IMR-90 (cell line): ENCODE results near the gene ST6GALNAC2. TPM values are rescaled to one million over a fixed set of nuclear protein-coding genes. Genes with fewer than 3 reads are reported as not detected.

Experiments
- ATAC-seq: fragments of 200-7000 bp; cut with Tn5 transposase; 2 replicates; pipeline ENCODE4 v1.9.1; 2020; ENCODE audit warnings: low read depth, mild to moderate bottlenecking, moderate library complexity
- BruUV-seq: library from RNA; stranded (reverse); fragments of 400-500 nt; replicated peaks from 2 replicates; lab custom pipeline; 2021; lab: Mats Ljungman, UMichigan
- CTCF ChIA-PET: fragments of 300-600 bp; formaldehyde crosslinking; extraction: SDS; loops from one replicate; lab custom pipeline; 2021; ENCODE audit warnings: antibody characterized with exemption; lab: Yijun Ruan, JAX
- POLR2A ChIA-PET: fragments of 300-600 bp; sonication (Branson Sonifier 250); formaldehyde crosslinking; loops from one replicate; lab custom pipeline; 2022; ENCODE audit warnings: antibody characterized with exemption; ENCODE audit not compliant: unreplicated experiment; lab: Charles Lee
- DNase-seq: peaks from one replicate; pipeline ENCODE4 v3.0.0; 2013
- H2AFZ ChIP-seq: replicated peaks from 2 replicates; pipeline ENCODE3; 2013; ENCODE audit warnings: low read length, mild to moderate bottlenecking; ENCODE audit not compliant: poor library complexity
- H2AK5ac ChIP-seq: 2 replicates; pipeline ENCODE4 v1.6.1; 2013; ENCODE audit warnings: low read depth, low read length, inconsistent platforms
- H2AK9ac ChIP-seq: replicated peaks from 2 replicates; pipeline ENCODE3; 2013; ENCODE audit warnings: mild to moderate bottlenecking, low read depth, low read length, moderate library complexity; ENCODE audit not compliant: poor library complexity
- H2BK120ac ChIP-seq: 2 replicates; pipeline ENCODE4 v1.6.1; 2013; ENCODE audit warnings: low read depth, low read length, inconsistent platforms
- H2BK15ac ChIP-seq: 3 replicates; pipeline ENCODE4 v1.6.1; 2013; ENCODE audit warnings: low read depth, low read length, inconsistent platforms
- H2BK20ac ChIP-seq: 2 replicates; pipeline ENCODE4 v1.6.1; 2013; ENCODE audit warnings: low read depth, mild to moderate bottlenecking, inconsistent platforms, low read length, moderate library complexity
- H2BK5ac ChIP-seq: 2 replicates; pipeline ENCODE4 v1.6.1; 2013; ENCODE audit warnings: mild to moderate bottlenecking, low read depth, low read length, inconsistent platforms; ENCODE audit not compliant: poor library complexity, severe bottlenecking
- H3K14ac ChIP-seq: replicated peaks from 2 replicates; pipeline ENCODE4 v1.6.1; 2013; ENCODE audit warnings: low read depth, low read length, inconsistent platforms
- H3K18ac ChIP-seq: 2 replicates; pipeline ENCODE4 v1.6.1; 2013; ENCODE audit warnings: low read depth, low read length, control low read depth
- H3K23ac ChIP-seq: 2 replicates; pipeline ENCODE4 v1.6.1; 2013; ENCODE audit warnings: low read depth, low read length, inconsistent platforms
- H3K27ac ChIP-seq: 2 replicates; pipeline ENCODE4 v1.5.1; 2013; ENCODE audit warnings: mild to moderate bottlenecking, control low read depth, low read length; ENCODE audit not compliant: insufficient read depth
- H3K27me3 ChIP-seq: 2 replicates; pipeline ENCODE4 v1.6.1; 2013; ENCODE audit warnings: low read length; ENCODE audit not compliant: control insufficient read depth, insufficient read depth
- H3K36me3 ChIP-seq: 2 replicates; pipeline ENCODE4 v1.6.1; 2013; ENCODE audit warnings: low read length, mixed read lengths; ENCODE audit not compliant: control insufficient read depth, insufficient read depth
- H3K4ac ChIP-seq: 2 replicates; pipeline ENCODE4 v1.6.1; 2013; ENCODE audit warnings: low read depth, low read length, inconsistent platforms
- H3K4me1 ChIP-seq: 2 replicates; pipeline ENCODE4 v1.6.1; 2013; ENCODE audit warnings: low read length, mixed read lengths; ENCODE audit not compliant: control insufficient read depth, insufficient read depth
- H3K4me2 ChIP-seq: 2 replicates; pipeline ENCODE4 v1.6.1; 2013; ENCODE audit warnings: low read depth, mild to moderate bottlenecking, control low read depth, low read length, moderate library complexity
- H3K4me3 ChIP-seq: 2 replicates; pipeline ENCODE4 v1.5.1; 2013; ENCODE audit warnings: low read depth, mild to moderate bottlenecking, control low read depth, low read length, moderate library complexity; ENCODE audit not compliant: insufficient read depth
- H3K56ac ChIP-seq: 2 replicates; pipeline ENCODE4 v1.6.1; 2013; ENCODE audit warnings: low read length, inconsistent platforms; ENCODE audit not compliant: insufficient read depth; ENCODE audit errors: extremely low read depth
- H3K79me1 ChIP-seq, 2 experiments: 2 replicates each; pipeline ENCODE4 v1.6.1; 2013; ENCODE audit warnings: low read length in 2 of 2, inconsistent platforms in 1 of 2, low read depth in 1 of 2
- H3K9ac ChIP-seq: 2 replicates; pipeline ENCODE4 v1.6.1; 2013; ENCODE audit warnings: low read depth, low read length, control low read depth
- H3K9me1 ChIP-seq: 2 replicates; pipeline ENCODE4 v1.6.1; 2013; ENCODE audit warnings: low read length, inconsistent platforms; ENCODE audit not compliant: insufficient read depth
- H3K9me3 ChIP-seq: 2 replicates; pipeline ENCODE4 v1.6.1; 2013; ENCODE audit warnings: low read length; ENCODE audit not compliant: control insufficient read depth, insufficient read depth
- H4K20me1 ChIP-seq: 2 replicates; pipeline ENCODE4 v1.6.1; 2013; ENCODE audit warnings: low read length, inconsistent platforms; ENCODE audit not compliant: insufficient read depth
- H4K5ac ChIP-seq: 2 replicates; pipeline ENCODE4 v1.6.1; 2013; ENCODE audit warnings: mild to moderate bottlenecking, low read depth, low read length, control low read depth
- H4K8ac ChIP-seq, 2 experiments: 2 replicates each; pipeline ENCODE4 v1.6.1; 2013; ENCODE audit warnings: low read depth in 2 of 2, low read length in 2 of 2, control low read depth in 1 of 2, inconsistent platforms in 1 of 2
- H4K91ac ChIP-seq: 2 replicates; pipeline ENCODE4 v1.6.1; 2013; ENCODE audit warnings: low read depth, low read length, inconsistent platforms; ENCODE audit not compliant: insufficient read depth
- BHLHE40 ChIP-seq: fragments of 150-350 bp; IDR thresholded peaks from 2 replicates; pipeline ENCODE4 v1.6.1; 2016; ENCODE audit warnings: mild to moderate bottlenecking, low read depth, low read length
- CEBPB ChIP-seq: IDR thresholded peaks from 2 replicates; pipeline ENCODE4 v1.6.1; 2012; ENCODE audit warnings: low read depth, low read length, improper control_type of control experiment
- CHD1 ChIP-seq: IDR thresholded peaks from 2 replicates; pipeline ENCODE4 v1.6.1; 2012; ENCODE audit warnings: low read depth, low read length, improper control_type of control experiment
- ELK1 ChIP-seq: fragments of 150-350 bp; IDR thresholded peaks from 2 replicates; pipeline ENCODE4 v1.6.1; 2016; ENCODE audit warnings: low read depth, mild to moderate bottlenecking, low read length, moderate library complexity, borderline replicate concordance
- FOS ChIP-seq: fragments of 150-350 bp; IDR thresholded peaks from 2 replicates; pipeline ENCODE4 v1.6.1; 2016; ENCODE audit warnings: low read depth, low read length
- MAFK ChIP-seq: IDR thresholded peaks from 2 replicates; pipeline ENCODE4 v1.6.1; 2012; ENCODE audit warnings: low read depth, low read length, improper control_type of control experiment
- MAZ ChIP-seq: IDR thresholded peaks from 2 replicates; pipeline ENCODE4 v1.6.1; 2012; ENCODE audit warnings: low read depth, mild to moderate bottlenecking, low read length, improper control_type of control experiment, moderate library complexity, borderline replicate concordance
- MXI1 ChIP-seq: IDR thresholded peaks from 2 replicates; pipeline ENCODE4 v1.6.1; 2012; ENCODE audit warnings: low read depth, mild to moderate bottlenecking, low read length, moderate library complexity, borderline replicate concordance
- NFE2L2 ChIP-seq: fragments of 150-350 bp; IDR thresholded peaks from 2 replicates; pipeline ENCODE4 v1.6.1; 2016; ENCODE audit warnings: low read depth, mild to moderate bottlenecking, low read length
- RAD21 ChIP-seq: IDR thresholded peaks from 2 replicates; pipeline ENCODE4 v1.6.1; 2012; ENCODE audit warnings: low read length, improper control_type of control experiment
- RCOR1 ChIP-seq: IDR thresholded peaks from 2 replicates; pipeline ENCODE4 v1.6.1; 2012; ENCODE audit warnings: mild to moderate bottlenecking, low read length, improper control_type of control experiment; ENCODE audit not compliant: insufficient replicate concordance
- RFX5 ChIP-seq: IDR thresholded peaks from 2 replicates; pipeline ENCODE4 v1.8.0; 2012; ENCODE audit warnings: low read depth, mild to moderate bottlenecking, low read length, moderate library complexity
- SMC3 ChIP-seq: fragments of 150-350 bp; IDR thresholded peaks from 2 replicates; pipeline ENCODE4 v1.6.1; 2016; ENCODE audit warnings: low read depth, mild to moderate bottlenecking, antibody characterized with exemption, low read length, moderate library complexity
- USF2 ChIP-seq: fragments of 150-350 bp; IDR thresholded peaks from 2 replicates; pipeline ENCODE4 v1.6.1; 2017; ENCODE audit warnings: mild to moderate bottlenecking, antibody characterized with exemption, low read length, low read depth
- WGBS, 2 experiments: methylation state at CpG; one replicate each; pipeline versions ENCODE4 v1.1.5 to v1.1.7; 2013; ENCODE audit warnings: missing lambda C conversion rate in 2 of 2; ENCODE audit not compliant: insufficient read length in 1 of 2; ENCODE audit errors: extremely low coverage in 2 of 2; 5-methylcytosine and 5-hydroxymethylcytosine counted together
- dilution Hi-C: fragments of 300-500 bp; cut with HindIII; formaldehyde crosslinking; loops from one replicate; pipeline ENCODE4 v1.14.3; 2018; ENCODE audit warnings: low sequenced_read_pairs; ENCODE audit not compliant: unreplicated experiment
- in situ Hi-C: fragments of 300-500 bp; cut with MboI; formaldehyde crosslinking; loops from 3 replicates; pipeline ENCODE4 v1.14.3; 2019; ENCODE audit warnings: low sequenced_read_pairs, inconsistent platforms, mixed read lengths
- intact Hi-C: fragments of 100-400 bp; cut with micrococcal nuclease; formaldehyde crosslinking; loops from 2 replicates; pipeline ENCODE4 v1.10.0; 2022
- polyA plus RNA-seq, 3 experiments: library from polyadenylated mRNA; depleted of rRNA; stranded (reverse); fragments of >200 nt; gene quantifications; 2 replicates each; pipeline ENCODE4 v1.2.3, GENCODE V29; 2012; ENCODE audit warnings: low replicate concordance in 1 of 3
- total RNA-seq: library from RNA; depleted of rRNA; stranded (reverse); fragments of >200 nt; gene quantifications from 2 replicates; pipeline ENCODE4 v1.2.3, GENCODE V29; 2012

ST6GALNAC2 gene
- total and polyA plus RNA-seq, 2 of the 4 experiments (the other 2 are of a cell fraction) = 0.10 TPM; not detected in 1

- TF ChIP-seq MAFK = no peak
Observed at GRCh38 chr17:76586741-76587487, 1.3 kb upstream of the ST6GALNAC2 start (continued).

- H3K9ac ChIP-seq = peak overlapping the region; percentile 37
- POLR2A ChIA-PET = no interaction called here
- TF ChIP-seq USF2 (no peak), FOS (no peak), RCOR1 (no peak), CEBPB (no peak), BHLHE40 (no peak), RAD21 (no peak), CHD1 (no peak), MAFK (no peak), MAZ (no peak), SMC3 (no peak), ELK1 (no peak), MXI1 (no peak), RFX5 (no peak), NFE2L2 (no peak)
Observed at GRCh38 chr17:76585033-76585648, 519 bp downstream of the ST6GALNAC2 start.

More at GRCh38 chr17:76585033-76585648, 519 bp downstream of the ST6GALNAC2 start:
- no peak overlapping the region for H2BK120ac ChIP-seq
- H2AFZ ChIP-seq = peak overlapping the region; percentile 86
- no peaks in the 10 kb centered on the region for H3K36me3 ChIP-seq
- H4K8ac ChIP-seq = no peak overlapping the region
- H2AK5ac ChIP-seq = no peak overlapping the region
- H3K79me1 ChIP-seq = no peaks in the 10 kb centered on the region
- H3K4me2 ChIP-seq = peak overlapping the region; percentile 85
- dilution Hi-C loops = no loop called here
- H2BK20ac ChIP-seq = no peak overlapping the region
- H3K9me3 ChIP-seq = 0 out of 2 replicates have a peak, but pooled peaks cover 2% of the 10 kb centered on the region
- H3K18ac ChIP-seq = no peak overlapping the region
- H4K20me1 ChIP-seq = no peaks in the 10 kb centered on the region
- H4K5ac ChIP-seq = no peak overlapping the region
- H3K27ac ChIP-seq = no peak overlapping the region; the same call in 1 of the 2 replicates
- no peak overlapping the region for H3K56ac ChIP-seq
- no TSS peak for BruUV-seq
- peak overlapping the region; percentile 47 for H3K4me3 ChIP-seq
- H3K23ac ChIP-seq = no peak overlapping the region; the same call in 1 of the 2 replicates
- intact Hi-C loops = no loop called here
- CTCF ChIA-PET = no interaction called here
- H3K4ac ChIP-seq = no peak overlapping the region
- H2BK5ac ChIP-seq = no peak overlapping the region
- H3K27me3 ChIP-seq = peaks cover 31% of the 10 kb centered on the region
- DNase-seq (no peak), ATAC-seq (peak; percentile 38; the same call in 1 of the 2 replicates)
- H2BK15ac ChIP-seq = no peak overlapping the region
- H3K4me1 ChIP-seq = peaks cover 2% of the 10 kb centered on the region; the same call in 1 of the 2 replicates
- no peak overlapping the region for H3K14ac ChIP-seq
- in situ Hi-C loops = no loop called here
- 5% methylated on average over 26 of the region's 62 CpGs; no CpG with 5 or more reads in 1 of the 2 experiments for WGBS, 2 experiments
- no peaks in the 10 kb centered on the region; the same call in 1 of the 2 replicates for H3K9me1 ChIP-seq
- H2AK9ac ChIP-seq = peak overlapping the region; percentile 7
- no peak overlapping the region for H4K91ac ChIP-seq
